Astrocyte (in vitro differentiated cells and primary cell): Measurements from ENCODE around the gene SLC1A7.

ENCODE experiments used
- EZH2 ChIP-seq: IDR thresholded peaks from 2 replicates; pipeline ENCODE4 v1.6.1; 2012; ENCODE audit warnings: mild to moderate bottlenecking, low read length, inconsistent platforms; ENCODE audit not compliant: insufficient read depth
- TF ChIP-seq, protein P1 (sequence below): IDR thresholded peaks from 2 replicates; pipeline ENCODE4 v1.5.1; 2011; ENCODE audit warnings: low read depth, mild to moderate bottlenecking, inconsistent platforms, low read length, moderate library complexity; ENCODE audit not compliant: insufficient read depth

DNA sequence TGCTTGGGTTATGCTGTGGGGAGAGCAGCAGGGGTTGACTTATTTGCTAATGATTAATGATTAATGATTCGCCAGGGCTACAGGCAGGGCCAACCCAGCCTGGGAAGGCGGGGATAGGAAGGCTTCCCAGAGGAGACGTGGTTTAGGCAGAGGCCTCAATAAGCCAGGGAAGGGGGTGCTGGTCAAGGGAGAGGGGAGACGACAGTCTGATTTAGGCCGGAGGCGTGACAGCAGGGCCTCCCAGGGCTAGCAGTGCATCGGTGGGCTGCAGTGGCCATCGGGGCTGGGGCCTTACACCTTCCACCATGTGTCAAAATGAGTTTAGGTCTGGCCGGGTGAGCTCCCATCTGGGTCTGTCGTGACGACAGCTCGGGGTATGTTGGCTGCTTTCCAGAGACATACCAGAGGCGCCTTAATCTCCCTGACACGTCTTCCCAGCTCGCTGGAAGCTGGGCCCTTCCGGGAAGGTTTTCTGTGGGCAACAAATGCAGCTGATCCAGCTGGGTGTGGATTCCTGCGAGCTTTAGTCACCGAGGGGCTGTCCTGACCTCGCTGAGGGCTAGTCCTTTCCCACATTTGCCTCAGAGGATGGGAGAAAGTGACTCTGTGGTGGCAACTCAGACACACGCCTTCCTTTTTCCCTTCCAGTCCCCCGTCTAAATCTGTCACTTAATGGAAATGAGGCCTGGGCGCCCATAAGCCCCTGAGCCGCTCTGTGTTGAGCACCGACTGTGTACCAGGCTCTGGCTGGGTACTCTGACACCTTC lies 3.7 kb upstream of the SLC1A7 start:
- TF ChIP-seq, protein P1, sequence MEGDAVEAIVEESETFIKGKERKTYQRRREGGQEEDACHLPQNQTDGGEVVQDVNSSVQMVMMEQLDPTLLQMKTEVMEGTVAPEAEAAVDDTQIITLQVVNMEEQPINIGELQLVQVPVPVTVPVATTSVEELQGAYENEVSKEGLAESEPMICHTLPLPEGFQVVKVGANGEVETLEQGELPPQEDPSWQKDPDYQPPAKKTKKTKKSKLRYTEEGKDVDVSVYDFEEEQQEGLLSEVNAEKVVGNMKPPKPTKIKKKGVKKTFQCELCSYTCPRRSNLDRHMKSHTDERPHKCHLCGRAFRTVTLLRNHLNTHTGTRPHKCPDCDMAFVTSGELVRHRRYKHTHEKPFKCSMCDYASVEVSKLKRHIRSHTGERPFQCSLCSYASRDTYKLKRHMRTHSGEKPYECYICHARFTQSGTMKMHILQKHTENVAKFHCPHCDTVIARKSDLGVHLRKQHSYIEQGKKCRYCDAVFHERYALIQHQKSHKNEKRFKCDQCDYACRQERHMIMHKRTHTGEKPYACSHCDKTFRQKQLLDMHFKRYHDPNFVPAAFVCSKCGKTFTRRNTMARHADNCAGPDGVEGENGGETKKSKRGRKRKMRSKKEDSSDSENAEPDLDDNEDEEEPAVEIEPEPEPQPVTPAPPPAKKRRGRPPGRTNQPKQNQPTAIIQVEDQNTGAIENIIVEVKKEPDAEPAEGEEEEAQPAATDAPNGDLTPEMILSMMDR: no peak
- no peak for TF ChIP-seq EZH2
